ENCODE data around the gene CXCL1. TPM values are rescaled to one million over a fixed set of nuclear protein-coding genes. Genes with fewer than 3 reads are reported as not detected.

CXCL1 gene
- total RNA-seq, 1 donor, result 9.3 TPM

- no peaks in the 10 kb centered on the region for H3K27me3 ChIP-seq (ENCODE audit: insufficient read depth, low read length)
- H3K4me3 ChIP-seq (ENCODE audit: low read length), result no peak overlapping the region
- H3K4me1 ChIP-seq (ENCODE audit: insufficient read depth, low read length), result peaks cover 13% of the 10 kb centered on the region
- H3K9me3 ChIP-seq (ENCODE audit: low read depth, low read length), result no peaks in the 10 kb centered on the region
Observed at GRCh38 chr4:73844345-73844744, 24.8 kb upstream of the CXCL1 start.

GRCh38 chr4:73844806-73845205 lies 24.4 kb upstream of the CXCL1 start:
- Histone ChIP-seq H3K4me1 (ENCODE audit: insufficient read depth, low read length) (peaks cover 13% of the 10 kb centered on the region), H3K27me3 (ENCODE audit: insufficient read depth, low read length) (no peaks in the 10 kb centered on the region), H3K4me3 (ENCODE audit: low read length) (no peak overlapping the region), H3K9me3 (ENCODE audit: low read depth, low read length) (no peaks in the 10 kb centered on the region)

- no peaks in the 10 kb centered on the region for H3K27me3 ChIP-seq (ENCODE audit: insufficient read depth, low read length)
- no peaks in the 10 kb centered on the region for H3K9me3 ChIP-seq (ENCODE audit: low read depth, low read length)
- H3K4me1 ChIP-seq (ENCODE audit: insufficient read depth, low read length), result peaks cover 13% of the 10 kb centered on the region
- H3K4me3 ChIP-seq (ENCODE audit: low read length), result no peak overlapping the region
Observed at GRCh38 chr4:73847526-73848182, 21.5 kb upstream of the CXCL1 start.

GRCh38 chr4:73848183-73848777 lies 20.9 kb upstream of the CXCL1 start:
- Histone ChIP-seq H3K4me1 (ENCODE audit: insufficient read depth, low read length) (peaks cover 13% of the 10 kb centered on the region), H3K4me3 (ENCODE audit: low read length) (no peak overlapping the region), H3K27me3 (ENCODE audit: insufficient read depth, low read length) (no peaks in the 10 kb centered on the region), H3K9me3 (ENCODE audit: low read depth, low read length) (no peaks in the 10 kb centered on the region)

- Histone ChIP-seq H3K27me3 (ENCODE audit: insufficient read depth, low read length) (no peaks in the 10 kb centered on the region), H3K4me3 (ENCODE audit: low read length) (no peak overlapping the region), H3K4me1 (ENCODE audit: insufficient read depth, low read length) (peaks cover 18% of the 10 kb centered on the region), H3K9me3 (ENCODE audit: low read depth, low read length) (no peaks in the 10 kb centered on the region)
Observed at GRCh38 chr4:73850261-73850970, 18.8 kb upstream of the CXCL1 start.

GRCh38 chr4:73851293-73851692 lies 17.9 kb upstream of the CXCL1 start:
- Histone ChIP-seq H3K27me3 (ENCODE audit: insufficient read depth, low read length) (no peaks in the 10 kb centered on the region), H3K4me3 (ENCODE audit: low read length) (no peak overlapping the region), H3K9me3 (ENCODE audit: low read depth, low read length) (no peaks in the 10 kb centered on the region), H3K4me1 (ENCODE audit: insufficient read depth, low read length) (peaks cover 18% of the 10 kb centered on the region)

GRCh38 chr4:73852771-73853170 lies 16.4 kb upstream of the CXCL1 start:
- Histone ChIP-seq H3K27me3 (ENCODE audit: insufficient read depth, low read length) (no peaks in the 10 kb centered on the region), H3K4me1 (ENCODE audit: insufficient read depth, low read length) (peaks cover 12% of the 10 kb centered on the region), H3K9me3 (ENCODE audit: low read depth, low read length) (no peaks in the 10 kb centered on the region), H3K4me3 (ENCODE audit: low read length) (no peak overlapping the region)

GRCh38 chr4:73853246-73853704 lies 15.9 kb upstream of the CXCL1 start, which contains the start of gene PF4V1:
TSS of gene PF4V1 (plus strand) at chr4:73853296. CDS start at chr4:73853363, 67 bp downstream.
- Histone ChIP-seq H3K4me3 (ENCODE audit: low read length) (no peak within 1 kb of the TSS), H3K9me3 (ENCODE audit: low read depth, low read length) (no peaks in the 10 kb centered on the region), H3K4me1 (ENCODE audit: insufficient read depth, low read length) (peaks cover 8% of the 10 kb centered on the region), H3K27me3 (ENCODE audit: insufficient read depth, low read length) (no peaks in the 10 kb centered on the region)

GRCh38 chr4:73853718-73854473 lies 15.3 kb upstream of the CXCL1 start:
- no peak overlapping the region for H3K4me3 ChIP-seq (ENCODE audit: low read length)
- peaks cover 5% of the 10 kb centered on the region for H3K4me1 ChIP-seq (ENCODE audit: insufficient read depth, low read length)

GRCh38 chr4:73855406-73855805 lies 13.8 kb upstream of the CXCL1 start:
- no peaks in the 10 kb centered on the region for H3K9me3 ChIP-seq (ENCODE audit: low read depth, low read length)
- H3K4me1 ChIP-seq (ENCODE audit: insufficient read depth, low read length), result peaks cover 5% of the 10 kb centered on the region
- H3K4me3 ChIP-seq (ENCODE audit: low read length), result no peak overlapping the region
- H3K27me3 ChIP-seq (ENCODE audit: insufficient read depth, low read length), result no peaks in the 10 kb centered on the region

More at GRCh38 chr4:73853718-73854473, 15.3 kb upstream of the CXCL1 start:
- H3K27me3 ChIP-seq (ENCODE audit: insufficient read depth, low read length), result no peaks in the 10 kb centered on the region
- H3K9me3 ChIP-seq (ENCODE audit: low read depth, low read length), result no peaks in the 10 kb centered on the region

- Histone ChIP-seq H3K9me3 (ENCODE audit: low read depth, low read length) (no peaks in the 10 kb centered on the region), H3K4me3 (ENCODE audit: low read length) (no peak overlapping the region), H3K27me3 (ENCODE audit: insufficient read depth, low read length) (no peaks in the 10 kb centered on the region), H3K4me1 (ENCODE audit: insufficient read depth, low read length) (peaks cover 5% of the 10 kb centered on the region)
Observed at GRCh38 chr4:73856518-73856917, 12.7 kb upstream of the CXCL1 start.

- H3K4me1 ChIP-seq (ENCODE audit: insufficient read depth, low read length), result peaks cover 4% of the 10 kb centered on the region
- no peaks in the 10 kb centered on the region for H3K9me3 ChIP-seq (ENCODE audit: low read depth, low read length)
- H3K4me3 ChIP-seq (ENCODE audit: low read length), result no peak overlapping the region
Observed at GRCh38 chr4:73859614-73860088, 9.5 kb upstream of the CXCL1 start.

GRCh38 chr4:73860181-73860580 lies 9.0 kb upstream of the CXCL1 start:
- no peak overlapping the region for H3K4me3 ChIP-seq (ENCODE audit: low read length)
- no peaks in the 10 kb centered on the region for H3K27me3 ChIP-seq (ENCODE audit: insufficient read depth, low read length)
- no peaks in the 10 kb centered on the region for H3K9me3 ChIP-seq (ENCODE audit: low read depth, low read length)
- H3K4me1 ChIP-seq (ENCODE audit: insufficient read depth, low read length), result peaks cover 7% of the 10 kb centered on the region

More at GRCh38 chr4:73859614-73860088, 9.5 kb upstream of the CXCL1 start:
- no peaks in the 10 kb centered on the region for H3K27me3 ChIP-seq (ENCODE audit: insufficient read depth, low read length)

- no peaks in the 10 kb centered on the region for H3K9me3 ChIP-seq (ENCODE audit: low read depth, low read length)
- peaks cover 7% of the 10 kb centered on the region for H3K4me1 ChIP-seq (ENCODE audit: insufficient read depth, low read length)
- H3K27me3 ChIP-seq (ENCODE audit: insufficient read depth, low read length), result no peaks in the 10 kb centered on the region
- H3K4me3 ChIP-seq (ENCODE audit: low read length), result no peak overlapping the region
Observed at GRCh38 chr4:73860917-73861316, 8.3 kb upstream of the CXCL1 start.

- Histone ChIP-seq H3K9me3 (ENCODE audit: low read depth, low read length) (no peaks in the 10 kb centered on the region), H3K4me3 (ENCODE audit: low read length) (no peak overlapping the region), H3K27me3 (ENCODE audit: insufficient read depth, low read length) (no peaks in the 10 kb centered on the region), H3K4me1 (ENCODE audit: insufficient read depth, low read length) (peaks cover 7% of the 10 kb centered on the region)
Observed at GRCh38 chr4:73862322-73862721, 6.9 kb upstream of the CXCL1 start.
